Measurements from ENCODE around the gene AIMP2.

AIMP2 gene

GRCh38 chr7:6011541-6011940 lies 2.5 kb downstream of the AIMP2 start:
- no peak overlapping the region for H3K9ac ChIP-seq (ENCODE audit: low read depth, low read length)
- peaks cover 3% of the 10 kb centered on the region for H3K4me1 ChIP-seq (ENCODE audit: insufficient read depth, low read length)
- H3K4me3 ChIP-seq (ENCODE audit: low read length), result no peak overlapping the region
- no peaks in the 10 kb centered on the region for H3K27me3 ChIP-seq (ENCODE audit: insufficient read depth, low read length)
- H3K27ac ChIP-seq (ENCODE audit: low read length), result no peak overlapping the region
- no peaks in the 10 kb centered on the region for H3K9me3 ChIP-seq (ENCODE audit: insufficient read depth, low read depth, low read length)
- H3K36me3 ChIP-seq (ENCODE audit: insufficient read depth, low read depth, low read length), result peaks cover 48% of the 10 kb centered on the region

DNA sequence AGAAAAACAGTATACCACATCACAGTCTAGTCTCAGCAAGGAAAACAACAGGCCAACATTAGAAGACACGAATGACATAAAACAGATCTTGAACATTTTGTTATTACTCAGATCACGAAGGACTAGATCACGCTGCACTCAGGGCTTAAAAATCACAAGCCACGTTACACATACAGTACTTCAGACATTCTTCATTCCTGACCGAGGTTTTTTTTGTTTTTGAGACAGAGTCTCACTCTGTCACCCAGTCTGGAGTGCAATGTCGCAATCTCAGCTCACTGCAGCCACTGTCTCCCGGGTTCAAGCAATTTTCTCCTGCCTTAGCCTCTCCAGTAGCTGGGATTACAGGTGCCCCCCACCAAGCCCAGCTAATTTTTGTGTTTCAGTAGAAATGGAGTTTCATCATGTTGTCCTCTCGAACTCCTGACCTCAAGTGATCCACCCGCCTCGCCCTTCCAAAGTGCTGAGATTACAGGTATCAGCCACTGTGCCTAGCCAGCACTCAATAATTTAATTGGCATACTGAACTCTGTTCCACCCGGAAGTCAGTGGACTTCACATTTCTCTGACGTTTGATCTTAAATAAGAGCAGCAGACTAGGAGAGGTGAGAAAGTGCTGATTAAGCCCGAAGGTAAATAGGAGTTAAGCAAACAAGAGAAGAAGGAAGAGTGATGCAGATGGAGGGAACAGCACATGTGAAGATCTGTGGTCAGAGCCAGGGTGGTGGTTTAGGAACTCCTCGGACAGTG lies 3.5 kb downstream of the AIMP2 start:
- H3K4me1 ChIP-seq (ENCODE audit: insufficient read depth, low read length), result peaks cover 3% of the 10 kb centered on the region
- peaks cover 58% of the 10 kb centered on the region for H3K36me3 ChIP-seq (ENCODE audit: insufficient read depth, low read depth, low read length)
- no peaks in the 10 kb centered on the region for H3K27me3 ChIP-seq (ENCODE audit: insufficient read depth, low read length)
- no peaks in the 10 kb centered on the region for H3K9me3 ChIP-seq (ENCODE audit: insufficient read depth, low read depth, low read length)
- no peak overlapping the region for H3K27ac ChIP-seq (ENCODE audit: low read length)
- H3K9ac ChIP-seq (ENCODE audit: low read depth, low read length), result no peak overlapping the region
- no peak overlapping the region for H3K4me3 ChIP-seq (ENCODE audit: low read length)

GRCh38 chr7:6015917-6016652 lies 7.0 kb downstream of the AIMP2 start:
- no peak overlapping the region for H3K27ac ChIP-seq (ENCODE audit: low read length)
- no peak overlapping the region for H3K9ac ChIP-seq (ENCODE audit: low read depth, low read length)
- H3K9me3 ChIP-seq (ENCODE audit: insufficient read depth, low read depth, low read length), result no peaks in the 10 kb centered on the region
- H3K36me3 ChIP-seq (ENCODE audit: insufficient read depth, low read depth, low read length), result peaks cover 88% of the 10 kb centered on the region
- H3K27me3 ChIP-seq (ENCODE audit: insufficient read depth, low read length), result no peaks in the 10 kb centered on the region
- no peaks in the 10 kb centered on the region; the same call in 1 of the 2 replicates for H3K4me1 ChIP-seq (ENCODE audit: insufficient read depth, low read length)
- no peak overlapping the region for H3K4me3 ChIP-seq (ENCODE audit: low read length)

- no peak overlapping the region for H3K27ac ChIP-seq (ENCODE audit: low read length)
- H3K4me1 ChIP-seq (ENCODE audit: insufficient read depth, low read length), result no peaks in the 10 kb centered on the region; the same call in 1 of the 2 replicates
- H3K4me3 ChIP-seq (ENCODE audit: low read length), result no peak overlapping the region
- no peak overlapping the region for H3K9ac ChIP-seq (ENCODE audit: low read depth, low read length)
- no peaks in the 10 kb centered on the region for H3K9me3 ChIP-seq (ENCODE audit: insufficient read depth, low read depth, low read length)
- peaks cover 88% of the 10 kb centered on the region for H3K36me3 ChIP-seq (ENCODE audit: insufficient read depth, low read depth, low read length)
- no peaks in the 10 kb centered on the region for H3K27me3 ChIP-seq (ENCODE audit: insufficient read depth, low read length)
These were observed 7.5 kb downstream of the AIMP2 start for GRCh38 chr7:6016653-6016966.

- Histone ChIP-seq H3K4me3 (ENCODE audit: low read length) (no peak overlapping the region), H3K9ac (ENCODE audit: low read depth, low read length) (no peak overlapping the region), H3K36me3 (ENCODE audit: insufficient read depth, low read depth, low read length) (peaks cover 99% of the 10 kb centered on the region), H3K4me1 (ENCODE audit: insufficient read depth, low read length) (no peaks in the 10 kb centered on the region; the same call in 1 of the 2 replicates), H3K27me3 (ENCODE audit: insufficient read depth, low read length) (no peaks in the 10 kb centered on the region), H3K27ac (ENCODE audit: low read length) (no peak overlapping the region), H3K9me3 (ENCODE audit: insufficient read depth, low read depth, low read length) (no peaks in the 10 kb centered on the region)
These were observed 11.6 kb downstream of the AIMP2 start for GRCh38 chr7:6020371-6021286.

GRCh38 chr7:6022707-6023106 lies 13.6 kb downstream of the AIMP2 start:
- H3K4me1 ChIP-seq (ENCODE audit: insufficient read depth, low read length), result no peaks in the 10 kb centered on the region
- H3K27ac ChIP-seq (ENCODE audit: low read length), result no peak overlapping the region
- no peak overlapping the region for H3K9ac ChIP-seq (ENCODE audit: low read depth, low read length)
- H3K9me3 ChIP-seq (ENCODE audit: insufficient read depth, low read depth, low read length), result no peaks in the 10 kb centered on the region
- H3K36me3 ChIP-seq (ENCODE audit: insufficient read depth, low read depth, low read length), result peaks cover 99% of the 10 kb centered on the region
- H3K4me3 ChIP-seq (ENCODE audit: low read length), result no peak overlapping the region
- H3K27me3 ChIP-seq (ENCODE audit: insufficient read depth, low read length), result no peaks in the 10 kb centered on the region

- Histone ChIP-seq H3K27ac (ENCODE audit: low read length) (no peak overlapping the region), H3K4me1 (ENCODE audit: insufficient read depth, low read length) (no peaks in the 10 kb centered on the region), H3K36me3 (ENCODE audit: insufficient read depth, low read depth, low read length) (peaks cover 100% of the 10 kb centered on the region), H3K27me3 (ENCODE audit: insufficient read depth, low read length) (no peaks in the 10 kb centered on the region), H3K9me3 (ENCODE audit: insufficient read depth, low read depth, low read length) (no peaks in the 10 kb centered on the region), H3K4me3 (ENCODE audit: low read length) (no peak overlapping the region), H3K9ac (ENCODE audit: low read depth, low read length) (no peak overlapping the region)
These were observed 14.9 kb downstream of the AIMP2 start for GRCh38 chr7:6023974-6024435.

- Histone ChIP-seq H3K9ac (ENCODE audit: low read depth, low read length) (no peak overlapping the region), H3K4me3 (ENCODE audit: low read length) (no peak overlapping the region), H3K9me3 (ENCODE audit: insufficient read depth, low read depth, low read length) (no peaks in the 10 kb centered on the region), H3K27me3 (ENCODE audit: insufficient read depth, low read length) (no peaks in the 10 kb centered on the region), H3K27ac (ENCODE audit: low read length) (no peak overlapping the region), H3K4me1 (ENCODE audit: insufficient read depth, low read length) (no peaks in the 10 kb centered on the region), H3K36me3 (ENCODE audit: insufficient read depth, low read depth, low read length) (peaks cover 98% of the 10 kb centered on the region)
These were observed 17.1 kb downstream of the AIMP2 start for GRCh38 chr7:6026011-6026819.

DNA sequence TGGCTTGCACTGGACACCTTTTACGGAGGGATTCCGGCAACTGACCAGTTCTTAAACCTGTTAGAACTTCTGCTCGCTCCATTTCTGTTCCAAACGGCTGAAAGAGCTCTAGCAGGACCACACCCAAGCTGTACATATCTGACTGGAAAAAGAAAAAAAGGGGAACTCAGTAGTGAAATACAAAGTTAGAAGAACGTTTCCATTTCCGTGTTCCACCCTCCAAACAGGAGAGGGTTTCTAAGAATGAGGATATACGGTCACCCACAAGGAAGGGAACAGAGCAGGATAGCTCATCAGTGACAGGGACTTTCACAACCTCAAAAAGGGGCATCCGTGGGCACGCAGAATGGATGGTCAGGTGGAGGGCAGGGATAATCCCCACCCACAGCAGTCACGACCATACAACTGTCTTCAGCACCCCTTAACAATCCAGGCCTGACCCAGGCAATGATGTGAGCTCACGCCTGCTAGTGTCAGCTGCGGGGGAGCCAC lies 17.8 kb downstream of the AIMP2 start:
- Histone ChIP-seq H3K36me3 (ENCODE audit: insufficient read depth, low read depth, low read length) (peaks cover 98% of the 10 kb centered on the region), H3K4me1 (ENCODE audit: insufficient read depth, low read length) (no peaks in the 10 kb centered on the region), H3K27me3 (ENCODE audit: insufficient read depth, low read length) (no peaks in the 10 kb centered on the region), H3K9me3 (ENCODE audit: insufficient read depth, low read depth, low read length) (no peaks in the 10 kb centered on the region), H3K4me3 (ENCODE audit: low read length) (no peak overlapping the region), H3K27ac (ENCODE audit: low read length) (no peak overlapping the region), H3K9ac (ENCODE audit: low read depth, low read length) (no peak overlapping the region)

GRCh38 chr7:6027806-6028365 lies 18.8 kb downstream of the AIMP2 start:
- H3K9me3 ChIP-seq (ENCODE audit: insufficient read depth, low read depth, low read length), result no peaks in the 10 kb centered on the region
- no peaks in the 10 kb centered on the region for H3K4me1 ChIP-seq (ENCODE audit: insufficient read depth, low read length)
- H3K27me3 ChIP-seq (ENCODE audit: insufficient read depth, low read length), result no peaks in the 10 kb centered on the region
- H3K4me3 ChIP-seq (ENCODE audit: low read length), result no peak overlapping the region
- no peak overlapping the region for H3K9ac ChIP-seq (ENCODE audit: low read depth, low read length)
- peaks cover 97% of the 10 kb centered on the region for H3K36me3 ChIP-seq (ENCODE audit: insufficient read depth, low read depth, low read length)
- H3K27ac ChIP-seq (ENCODE audit: low read length), result no peak overlapping the region
